GM19240 (cell line): ENCODE results near the gene OBSL1.

ENCODE experiments used
- DNase-seq: peaks from one replicate; pipeline ENCODE4 v3.0.0; 2011; ENCODE audit warnings: low spot score; ENCODE audit not compliant: insufficient read length

The OBSL1 gene

GRCh38 chr2:219567791-219568361 lies 3.5 kb downstream of the OBSL1 start:
- DNase-seq, result no peak

GRCh38 chr2:219567131-219567530 lies 4.2 kb downstream of the OBSL1 start:
- no peak for DNase-seq

GRCh38 chr2:219566640-219567039 lies 4.7 kb downstream of the OBSL1 start:
- DNase-seq, result no peak

GRCh38 chr2:219565130-219566080 lies 5.9 kb downstream of the OBSL1 start:
- no peak for DNase-seq

GRCh38 chr2:219563271-219563928 lies 7.9 kb downstream of the OBSL1 start:
- DNase-seq, result no peak

- DNase-seq, result no peak
These were observed 9.0 kb downstream of the OBSL1 start for GRCh38 chr2:219562049-219563020.

- no peak for DNase-seq
These were observed 9.9 kb downstream of the OBSL1 start for GRCh38 chr2:219561179-219562048.

- no peak for DNase-seq
These were observed 10.5 kb downstream of the OBSL1 start for GRCh38 chr2:219560893-219561178.

GRCh38 chr2:219560037-219560892 lies 11.1 kb downstream of the OBSL1 start:
- peak; percentile 55 for DNase-seq

GRCh38 chr2:219559156-219559915 lies 12.0 kb downstream of the OBSL1 start:
- no peak for DNase-seq

- DNase-seq, result no peak
These were observed 13.3 kb downstream of the OBSL1 start for GRCh38 chr2:219557791-219558785.

GRCh38 chr2:219557320-219557719 lies 14.0 kb downstream of the OBSL1 start:
- no peak for DNase-seq

GRCh38 chr2:219556413-219556812 lies 14.9 kb downstream of the OBSL1 start:
- no peak for DNase-seq

GRCh38 chr2:219555956-219556355 lies 15.4 kb downstream of the OBSL1 start:
- no peak for DNase-seq

- DNase-seq, result no peak
These were observed 17.0 kb downstream of the OBSL1 start for GRCh38 chr2:219554350-219554749.

GRCh38 chr2:219553463-219553963 lies 17.8 kb downstream of the OBSL1 start:
- DNase-seq, result no peak

- no peak for DNase-seq
These were observed 18.2 kb downstream of the OBSL1 start for GRCh38 chr2:219553168-219553417.
